NCI-H226 (cell line): ENCODE data around the gene ARL8A.
"Not testable (repeated sequence)": the region's sequence is repeated elsewhere in the genome, so short reads cannot be mapped to it uniquely, and the experiment has no call there.

Experiments used
- DNase-seq: peaks from one replicate; pipeline ENCODE4 v3.0.0-alpha.2; 2015

ARL8A gene

GRCh38 chr1:202133496-202133895 lies 11.0 kb downstream of the ARL8A start:
- no peak for DNase-seq

GRCh38 chr1:202133001-202133400 lies 11.5 kb downstream of the ARL8A start:
- DNase-seq = no peak

- no peak for DNase-seq
Observed at GRCh38 chr1:202131956-202132821, 12.3 kb downstream of the ARL8A start.

DNA sequence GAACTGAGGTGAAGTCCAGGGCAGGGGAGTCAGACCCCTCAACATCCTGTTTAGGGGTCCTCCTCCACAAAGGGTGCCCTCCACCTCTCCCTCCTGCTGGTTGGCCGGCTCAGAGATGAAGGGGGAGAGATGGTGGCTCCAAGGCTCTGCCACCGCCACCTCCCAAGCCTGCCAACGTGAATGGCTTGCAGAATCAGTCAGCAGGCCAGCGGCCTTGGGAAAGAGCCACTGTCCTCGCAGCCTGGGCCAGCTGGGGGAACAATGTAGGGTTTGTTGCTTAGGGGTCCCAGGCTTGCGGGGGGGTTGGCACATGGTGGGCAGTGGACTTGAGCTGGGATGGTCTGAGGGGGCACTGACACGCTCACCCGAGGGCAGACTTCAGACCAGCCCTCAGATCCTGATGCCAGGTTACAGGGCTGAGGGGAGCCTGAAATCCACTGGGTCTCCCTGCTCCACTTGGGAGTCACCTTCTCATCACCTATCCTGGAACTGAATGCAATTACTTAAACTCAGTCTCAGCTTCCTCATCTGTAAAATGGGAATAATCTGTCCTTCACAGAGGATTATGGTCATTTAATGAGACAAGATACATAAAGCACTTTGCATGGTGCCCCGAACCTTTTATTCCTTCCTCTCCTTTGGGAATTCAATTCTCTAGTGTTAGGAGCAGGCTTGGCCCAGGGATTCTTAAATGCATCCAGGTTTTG lies 13.6 kb downstream of the ARL8A start:
- DNase-seq = no peak

GRCh38 chr1:202130297-202130721 lies 14.2 kb downstream of the ARL8A start:
- no peak for DNase-seq

DNA sequence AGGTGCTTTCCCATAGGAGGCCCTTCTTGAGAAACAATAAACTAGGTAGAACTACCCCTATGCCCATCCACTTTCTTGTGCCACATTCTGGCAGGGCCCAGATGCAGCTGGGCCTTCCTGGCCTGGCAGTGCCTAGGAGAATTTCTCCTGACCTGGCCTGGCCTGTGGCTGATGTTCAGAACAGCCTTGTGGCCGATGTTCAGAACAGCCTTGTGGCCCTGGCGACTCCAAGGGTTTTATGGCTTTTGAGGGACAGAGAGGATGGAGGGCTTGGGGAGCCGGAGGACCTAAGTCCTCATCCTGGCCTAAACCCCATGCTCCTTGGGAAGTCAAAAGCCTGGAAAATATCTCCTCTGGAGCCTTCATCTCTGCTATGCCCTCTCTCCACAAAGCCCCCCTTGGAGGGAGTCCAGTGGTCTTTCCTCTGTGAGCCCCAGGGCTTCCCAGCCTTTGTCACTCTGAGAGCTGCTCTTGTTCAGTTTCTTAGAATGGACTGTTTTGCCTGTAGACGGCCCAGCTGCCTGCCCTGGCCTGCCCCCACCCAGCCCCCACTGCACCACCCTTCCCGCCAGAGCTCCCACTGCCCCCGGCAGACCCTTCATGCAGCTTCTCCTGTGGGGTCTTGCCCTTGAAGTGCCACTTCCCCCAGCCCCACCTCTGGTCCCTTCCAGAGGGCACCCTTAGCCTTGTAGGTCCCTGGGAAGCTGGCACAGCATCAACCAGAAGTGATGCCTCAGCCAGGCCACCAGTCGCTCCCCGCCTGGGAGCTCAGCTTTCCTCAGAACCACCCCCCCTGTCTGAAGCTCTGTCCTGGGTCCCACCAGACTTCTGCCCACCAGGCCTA lies 14.9 kb downstream of the ARL8A start:
- DNase-seq = no peak

DNA sequence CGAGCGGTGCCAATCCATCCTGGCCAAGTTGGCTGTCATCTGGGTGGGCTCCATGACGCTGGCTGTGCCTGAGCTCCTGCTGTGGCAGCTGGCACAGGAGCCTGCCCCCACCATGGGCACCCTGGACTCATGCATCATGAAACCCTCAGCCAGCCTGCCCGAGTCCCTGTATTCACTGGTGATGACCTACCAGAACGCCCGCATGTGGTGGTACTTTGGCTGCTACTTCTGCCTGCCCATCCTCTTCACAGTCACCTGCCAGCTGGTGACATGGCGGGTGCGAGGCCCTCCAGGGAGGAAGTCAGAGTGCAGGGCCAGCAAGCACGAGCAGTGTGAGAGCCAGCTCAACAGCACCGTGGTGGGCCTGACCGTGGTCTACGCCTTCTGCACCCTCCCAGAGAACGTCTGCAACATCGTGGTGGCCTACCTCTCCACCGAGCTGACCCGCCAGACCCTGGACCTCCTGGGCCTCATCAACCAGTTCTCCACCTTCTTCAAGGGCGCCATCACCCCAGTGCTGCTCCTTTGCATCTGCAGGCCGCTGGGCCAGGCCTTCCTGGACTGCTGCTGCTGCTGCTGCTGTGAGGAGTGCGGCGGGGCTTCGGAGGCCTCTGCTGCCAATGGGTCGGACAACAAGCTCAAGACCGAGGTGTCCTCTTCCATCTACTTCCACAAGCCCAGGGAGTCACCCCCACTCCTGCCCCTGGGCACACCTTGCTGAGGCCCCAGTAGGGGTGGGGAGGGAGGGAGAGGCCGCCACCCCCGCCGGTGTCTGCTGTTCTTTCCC lies 16.5 kb downstream of the ARL8A start:
- DNase-seq = no peak

GRCh38 chr1:202127061-202127460 lies 17.5 kb downstream of the ARL8A start:
- DNase-seq = no peak

DNA sequence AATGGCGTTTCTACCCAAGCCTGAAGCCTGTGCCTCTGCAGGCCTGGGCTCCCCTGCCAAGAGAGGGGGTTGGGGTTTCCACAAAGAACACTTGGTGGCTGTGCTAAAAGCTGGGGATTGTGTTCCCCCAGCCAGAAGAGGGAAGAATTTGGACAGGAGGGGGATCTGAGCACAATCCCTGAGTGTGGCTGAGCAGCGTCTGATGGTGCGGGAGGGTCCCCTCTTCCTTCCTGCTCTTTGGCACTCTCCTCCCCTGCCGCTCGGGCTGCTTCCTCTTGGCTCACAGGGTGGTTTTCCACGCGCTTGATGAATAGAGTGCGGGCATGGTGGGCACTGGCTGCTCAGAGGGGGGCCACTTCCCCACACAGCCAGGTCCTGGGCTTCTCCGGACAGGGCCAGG lies 18.1 kb downstream of the ARL8A start:
- DNase-seq = no peak

GRCh38 chr1:202125611-202126010 lies 18.9 kb downstream of the ARL8A start:
- DNase-seq = no peak

DNA sequence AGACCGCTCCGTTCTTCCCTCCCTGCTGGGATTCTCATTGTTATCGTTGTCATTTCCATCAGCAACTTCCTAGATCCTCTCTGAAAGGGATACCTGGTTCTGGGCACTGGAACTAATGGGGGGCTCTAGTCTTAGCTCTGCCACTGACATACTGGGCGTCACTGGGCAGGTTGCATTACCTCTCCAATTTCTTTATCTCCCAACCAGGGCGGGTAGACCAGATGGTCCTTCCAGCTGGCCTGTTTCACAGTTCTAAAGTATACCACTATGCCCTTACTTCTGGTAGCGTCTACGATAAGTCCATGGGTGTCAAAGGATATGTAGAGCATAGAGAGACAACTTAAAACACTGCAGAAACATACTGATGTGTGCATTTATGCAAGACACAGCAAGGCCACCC lies 20.4 kb downstream of the ARL8A start:
- DNase-seq = no peak

- no peak for DNase-seq
Observed at GRCh38 chr1:202123336-202123813, 21.2 kb downstream of the ARL8A start.

- DNase-seq = peak; percentile 62
Observed at GRCh38 chr1:202122639-202123335, 21.8 kb downstream of the ARL8A start, which contains the start of gene GPR37L1. Gene GPR37L1, plus strand, starts transcription at chr1:202122917. Its CDS starts 47 bp downstream, at chr1:202122964.

DNA sequence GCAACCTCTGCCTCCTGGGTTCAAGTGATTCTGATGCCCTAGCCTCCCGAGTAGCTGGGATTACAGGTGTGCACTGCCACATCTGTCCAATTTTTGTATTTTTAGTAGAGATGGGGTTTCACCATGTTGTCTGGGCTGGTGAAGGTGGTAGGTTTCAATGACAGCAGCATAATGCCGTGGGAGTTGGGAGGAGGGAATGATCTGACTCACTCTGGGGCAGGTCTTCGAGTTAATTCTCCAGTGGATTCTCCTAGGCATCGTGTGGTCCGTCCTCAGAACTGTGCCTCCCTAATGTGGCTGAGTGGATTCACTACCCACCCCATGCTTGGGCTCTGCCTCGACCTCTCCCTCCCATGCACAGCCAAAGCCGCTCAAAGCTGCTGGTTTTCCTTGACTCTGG lies 23.5 kb downstream of the ARL8A start:
- DNase-seq = no peak

DNA sequence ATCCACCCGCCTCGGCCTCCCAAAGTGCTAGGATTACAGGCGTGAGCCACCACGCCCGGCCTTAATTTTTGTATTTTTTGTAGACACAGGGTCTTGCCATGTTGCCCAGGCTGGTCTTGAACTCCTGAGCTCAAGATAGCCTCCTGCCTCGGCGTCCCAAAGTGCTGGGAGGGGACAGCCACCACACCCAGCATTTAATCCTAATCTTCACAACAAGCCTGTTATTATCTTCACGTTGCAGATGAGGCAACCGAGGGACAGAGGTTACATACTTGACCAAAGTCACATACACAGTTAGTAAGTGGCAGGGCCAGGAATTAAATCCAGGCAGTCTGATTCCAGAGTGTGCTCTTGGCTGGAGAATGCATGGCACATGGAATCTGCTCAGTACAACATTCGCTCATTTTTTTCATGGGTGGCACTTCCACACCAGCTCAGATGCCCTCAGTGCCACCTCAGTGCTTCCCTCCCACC lies 26.6 kb downstream of the ARL8A start:
- no peak for DNase-seq

GRCh38 chr1:202116287-202116686 lies 28.2 kb downstream of the ARL8A start:
- no peak for DNase-seq

- DNase-seq = no peak
Observed at GRCh38 chr1:202113690-202114300, 30.7 kb downstream of the ARL8A start.

GRCh38 chr1:202112859-202113689 lies 31.5 kb downstream of the ARL8A start:
- DNase-seq = peak; percentile 86

DNA sequence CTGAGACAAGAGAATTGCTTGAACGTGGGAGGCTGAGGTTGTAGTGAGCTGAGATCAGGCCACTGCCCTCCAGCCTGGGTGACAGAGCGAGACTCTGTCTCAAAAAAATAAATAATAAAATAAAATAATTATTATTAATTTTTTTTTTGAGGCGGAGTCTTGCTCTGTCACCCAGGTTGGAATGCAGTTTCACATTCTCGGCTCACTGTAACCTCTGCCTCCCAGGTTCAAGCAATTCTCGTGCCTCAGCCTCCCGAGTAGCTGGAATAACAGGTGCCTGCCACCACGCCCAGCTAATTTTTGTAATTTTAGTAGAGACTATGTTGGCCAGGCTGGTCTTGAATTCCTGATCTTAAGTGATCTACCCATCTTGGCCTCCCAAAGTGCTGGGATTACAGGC lies 32.9 kb downstream of the ARL8A start:
- DNase-seq = not testable (repeated sequence)

- DNase-seq = no peak
Observed at GRCh38 chr1:202110977-202111376, 33.6 kb downstream of the ARL8A start.
